GM23338 (cell line): ENCODE measurements around the gene VWDE. TPM values are rescaled to one million over a fixed set of nuclear protein-coding genes. Genes with fewer than 3 reads are reported as not detected.
"Not testable (repeated sequence)": the region's sequence is repeated elsewhere in the genome, so short reads cannot be mapped to it uniquely, and the experiment has no call there.

Experiments used
- ATAC-seq: fragments of 200-7000 bp; cut with Tn5 transposase; 3 replicates; pipeline ENCODE4 v1.9.1; 2020
- DNase-seq: peaks from one replicate; pipeline ENCODE4 v3.0.0-alpha.2; 2015; ENCODE audit warnings: low spot score
- H2AFZ ChIP-seq: fragments of 200-600 bp; sonication (generic); 2 replicates; pipeline ENCODE4 v1.8.0; 2016; ENCODE audit warnings: antibody characterized with exemption, mild to moderate bottlenecking, moderate library complexity
- H3F3A ChIP-seq: fragments of 200-600 bp; sonication (generic); replicated peaks from 2 replicates; pipeline ENCODE4 v1.8.0; 2017; ENCODE audit warnings: antibody characterized with exemption, mixed run types, low read depth
- H3K27ac ChIP-seq: fragments of 200-600 bp; sonication (generic); 2 replicates; pipeline ENCODE4 v1.6.1; 2016; ENCODE audit warnings: low read depth
- H3K27me3 ChIP-seq: fragments of 200-600 bp; sonication (generic); 2 replicates; pipeline ENCODE4 v1.8.0; 2016; ENCODE audit warnings: mild to moderate bottlenecking, mixed run types, moderate library complexity; ENCODE audit not compliant: insufficient read depth
- H3K36me3 ChIP-seq: fragments of 200-600 bp; sonication (generic); 2 replicates; pipeline ENCODE4 v1.8.0; 2016; ENCODE audit warnings: mild to moderate bottlenecking; ENCODE audit not compliant: insufficient read depth
- H3K4me1 ChIP-seq: fragments of 200-600 bp; sonication (generic); 2 replicates; pipeline ENCODE4 v1.8.0; 2016; ENCODE audit warnings: mild to moderate bottlenecking, moderate library complexity; ENCODE audit not compliant: insufficient read depth
- H3K4me2 ChIP-seq: fragments of 200-600 bp; sonication (generic); 2 replicates; pipeline ENCODE4 v1.7.1; 2017; ENCODE audit warnings: mixed run types
- H3K4me3 ChIP-seq: fragments of 200-600 bp; sonication (generic); 2 replicates; pipeline ENCODE4 v1.6.1; 2016; ENCODE audit warnings: mixed run types
- H3K79me2 ChIP-seq: fragments of 200-600 bp; sonication (generic); replicated peaks from 2 replicates; pipeline ENCODE4 v1.8.0; 2017; ENCODE audit warnings: mild to moderate bottlenecking; ENCODE audit not compliant: insufficient read depth
- H3K9me2 ChIP-seq: fragments of 200-600 bp; sonication (generic); 2 replicates; pipeline ENCODE4 v1.8.0; 2017; ENCODE audit not compliant: insufficient read depth
- H4K20me1 ChIP-seq: fragments of 200-600 bp; sonication (generic); replicated peaks from 2 replicates; pipeline ENCODE4 v1.8.0; 2017; ENCODE audit warnings: mild to moderate bottlenecking; ENCODE audit not compliant: insufficient read depth
- H3K27ac Mint-ChIP-seq: 2 replicates; pipeline ENCODE4 v1.8.0; 2020; ENCODE audit warnings: inconsistent platforms, mild to moderate bottlenecking, moderate library complexity, mixed read lengths
- H3K27me3 Mint-ChIP-seq: 3 replicates; pipeline ENCODE4 v1.8.0; 2022; ENCODE audit warnings: low read depth, mild to moderate bottlenecking, moderate library complexity, mixed read lengths, inconsistent platforms; ENCODE audit not compliant: insufficient read depth, poor library complexity
- H3K36me3 Mint-ChIP-seq: 3 replicates; pipeline ENCODE4 v1.8.0; 2021; ENCODE audit warnings: low read depth, mild to moderate bottlenecking, inconsistent platforms, moderate library complexity, mixed read lengths
- H3K4me1 Mint-ChIP-seq: 3 replicates; pipeline ENCODE4 v1.8.0; 2020; ENCODE audit warnings: mild to moderate bottlenecking, inconsistent platforms, mixed read lengths
- H3K4me3 Mint-ChIP-seq: 3 replicates; pipeline ENCODE4 v1.8.0; 2021; ENCODE audit warnings: moderate library complexity, mild to moderate bottlenecking, inconsistent platforms, mixed read lengths
- H3K9me3 Mint-ChIP-seq: 3 replicates; pipeline ENCODE4 v1.8.0; 2020; ENCODE audit warnings: moderate library complexity, mild to moderate bottlenecking, inconsistent platforms, mixed read lengths
- CREB1 ChIP-seq: fragments of 250-450 bp; sonication (Bioruptor Pico); IDR thresholded peaks from 2 replicates; pipeline ENCODE4 v1.5.0; 2020; ENCODE audit warnings: low read depth, mild to moderate bottlenecking, moderate library complexity
- EZH2 ChIP-seq: fragments of 200-600 bp; sonication (generic); IDR thresholded peaks from one replicate; pipeline ENCODE4 v1.8.0; 2017; ENCODE audit warnings: antibody characterized with exemption, mild to moderate bottlenecking, low read depth; ENCODE audit not compliant: unreplicated experiment
- NANOG ChIP-seq: IDR thresholded peaks from 2 replicates; pipeline ENCODE4 v1.6.1; 2016; ENCODE audit warnings: antibody characterized with exemption, borderline replicate concordance
- POLR2AphosphoS5 ChIP-seq: IDR thresholded peaks from 2 replicates; pipeline ENCODE4 v1.6.1; 2016; ENCODE audit warnings: antibody characterized with exemption, low read depth
- STAT1 ChIP-seq: IDR thresholded peaks from one replicate; pipeline ENCODE4 v1.6.1; 2016; ENCODE audit warnings: antibody characterized with exemption; ENCODE audit not compliant: unreplicated experiment
- ZNF114 ChIP-seq: fragments of 250-450 bp; sonication (Bioruptor Pico); IDR thresholded peaks from 2 replicates; pipeline ENCODE4 v1.5.0; 2020; ENCODE audit warnings: mild to moderate bottlenecking, moderate library complexity
- ZNF331 ChIP-seq: fragments of 250-450 bp; sonication (Bioruptor Pico); IDR thresholded peaks from 2 replicates; pipeline ENCODE4 v1.5.0; 2020; ENCODE audit warnings: low read depth, mild to moderate bottlenecking, moderate library complexity
- polyA plus RNA-seq: library from polyadenylated mRNA; unstranded; fragments of >200 nt; fragmentation: Nextera tagmentation; extraction: Ambion mirVana; gene quantifications from 2 replicates; pipeline ENCODE4 v1.2.1, GENCODE V29; 2016
- total RNA-seq: library from RNA; depleted of rRNA; stranded (reverse); fragments of >200 nt; shearing (Covaris generic); gene quantifications from 2 replicates; pipeline ENCODE4 v1.2.3, GENCODE V29; 2014
- TF ChIP-seq, protein P1 (sequence below): IDR thresholded peaks from 2 replicates; pipeline ENCODE4 v1.6.1; 2016; ENCODE audit warnings: antibody characterized with exemption
- TF ChIP-seq, protein P2 (sequence below), 2 experiments: fragments of 200-600 bp in 1 of 2; sonication (generic) in 1 of 2; conservative IDR thresholded peaks; 2 replicates each; pipeline versions ENCODE4 v1.5.1 to v1.6.1; 2016 to 2017; ENCODE audit warnings: antibody characterized with exemption in 2 of 2, low read depth in 2 of 2, mild to moderate bottlenecking in 2 of 2, moderate library complexity in 1 of 2

The VWDE gene
- total and polyA plus RNA-seq, 2 experiments from 2014 or later = 24.6 to 45.5 TPM

DNA sequence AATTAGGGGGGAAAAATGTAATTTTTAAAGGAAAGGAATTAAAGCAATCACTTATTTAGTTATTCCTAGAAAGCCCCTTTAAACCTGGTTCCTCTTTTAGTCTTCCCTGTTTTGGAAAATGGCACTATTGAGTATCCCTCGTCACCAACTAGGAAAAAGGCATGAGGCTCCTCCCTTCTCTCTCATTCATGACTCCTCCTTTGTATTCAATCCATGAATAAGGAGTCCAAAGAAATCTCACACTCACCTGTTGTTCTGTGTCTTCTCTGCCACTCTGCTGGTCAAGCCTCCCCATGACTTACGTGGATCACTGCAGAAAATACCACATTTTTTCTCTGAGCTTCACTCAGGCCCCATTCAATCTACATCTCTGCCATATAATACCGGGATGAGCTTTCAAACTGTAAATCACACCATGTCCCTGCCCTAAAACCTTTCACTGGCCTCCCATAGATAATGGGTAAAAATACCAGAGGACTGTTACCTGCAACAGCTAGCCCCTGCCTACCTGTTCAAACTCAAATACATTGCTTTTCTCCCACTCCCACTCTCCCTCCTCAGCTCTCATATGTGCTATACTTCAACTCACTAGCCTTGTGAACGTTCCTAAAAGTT, 5.5 kb upstream of the VWDE start:
- peaks cover 2% of the 10 kb centered on the region for H3K27me3 Mint-ChIP-seq
- Histone ChIP-seq H3K4me1 (peaks cover 21% of the 10 kb centered on the region), H3K4me2 (no peak overlapping the region), H3K4me3 (no peak overlapping the region), H3K9me2 (no peaks in the 10 kb centered on the region), H3K79me2 (no peaks in the 10 kb centered on the region), H3K36me3 (no peaks in the 10 kb centered on the region), H3F3A (no peaks in the 10 kb centered on the region), H2AFZ (peak overlapping the region; percentile 53), H4K20me1 (no peaks in the 10 kb centered on the region), H3K27ac (peak overlapping the region; percentile 30; the same call in 1 of the 2 replicates), H3K27me3 (peaks cover 5% of the 10 kb centered on the region; the same call in 1 of the 2 replicates)
- no peak for TF ChIP-seq ZNF114 (CRISPR knock-in tag)
- TF ChIP-seq, protein P1, sequence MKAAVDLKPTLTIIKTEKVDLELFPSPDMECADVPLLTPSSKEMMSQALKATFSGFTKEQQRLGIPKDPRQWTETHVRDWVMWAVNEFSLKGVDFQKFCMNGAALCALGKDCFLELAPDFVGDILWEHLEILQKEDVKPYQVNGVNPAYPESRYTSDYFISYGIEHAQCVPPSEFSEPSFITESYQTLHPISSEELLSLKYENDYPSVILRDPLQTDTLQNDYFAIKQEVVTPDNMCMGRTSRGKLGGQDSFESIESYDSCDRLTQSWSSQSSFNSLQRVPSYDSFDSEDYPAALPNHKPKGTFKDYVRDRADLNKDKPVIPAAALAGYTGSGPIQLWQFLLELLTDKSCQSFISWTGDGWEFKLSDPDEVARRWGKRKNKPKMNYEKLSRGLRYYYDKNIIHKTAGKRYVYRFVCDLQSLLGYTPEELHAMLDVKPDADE = no peak
- TF ChIP-seq, protein P2, sequence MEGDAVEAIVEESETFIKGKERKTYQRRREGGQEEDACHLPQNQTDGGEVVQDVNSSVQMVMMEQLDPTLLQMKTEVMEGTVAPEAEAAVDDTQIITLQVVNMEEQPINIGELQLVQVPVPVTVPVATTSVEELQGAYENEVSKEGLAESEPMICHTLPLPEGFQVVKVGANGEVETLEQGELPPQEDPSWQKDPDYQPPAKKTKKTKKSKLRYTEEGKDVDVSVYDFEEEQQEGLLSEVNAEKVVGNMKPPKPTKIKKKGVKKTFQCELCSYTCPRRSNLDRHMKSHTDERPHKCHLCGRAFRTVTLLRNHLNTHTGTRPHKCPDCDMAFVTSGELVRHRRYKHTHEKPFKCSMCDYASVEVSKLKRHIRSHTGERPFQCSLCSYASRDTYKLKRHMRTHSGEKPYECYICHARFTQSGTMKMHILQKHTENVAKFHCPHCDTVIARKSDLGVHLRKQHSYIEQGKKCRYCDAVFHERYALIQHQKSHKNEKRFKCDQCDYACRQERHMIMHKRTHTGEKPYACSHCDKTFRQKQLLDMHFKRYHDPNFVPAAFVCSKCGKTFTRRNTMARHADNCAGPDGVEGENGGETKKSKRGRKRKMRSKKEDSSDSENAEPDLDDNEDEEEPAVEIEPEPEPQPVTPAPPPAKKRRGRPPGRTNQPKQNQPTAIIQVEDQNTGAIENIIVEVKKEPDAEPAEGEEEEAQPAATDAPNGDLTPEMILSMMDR (conservative IDR thresholded peaks at IDR 0.05; ENCODE audit: low read depth in 2 of 2) = no peak
- no peak for TF ChIP-seq POLR2AphosphoS5
- TF ChIP-seq EZH2 = no peak
- TF ChIP-seq NANOG = no peak
- TF ChIP-seq CREB1 (CRISPR knock-in tag) = no peak
- ATAC-seq (peak; percentile 59), DNase-seq (peak; percentile 23)
- peaks cover 9% of the 10 kb centered on the region; the same call in 1 of the 3 replicates for H3K9me3 Mint-ChIP-seq
- peak overlapping the region; percentile 27; the same call in 1 of the 2 replicates for H3K27ac Mint-ChIP-seq
- H3K36me3 Mint-ChIP-seq = peaks cover 9% of the 10 kb centered on the region
- no peak overlapping the region for H3K4me3 Mint-ChIP-seq
- H3K4me1 Mint-ChIP-seq = peaks cover 19% of the 10 kb centered on the region

DNA sequence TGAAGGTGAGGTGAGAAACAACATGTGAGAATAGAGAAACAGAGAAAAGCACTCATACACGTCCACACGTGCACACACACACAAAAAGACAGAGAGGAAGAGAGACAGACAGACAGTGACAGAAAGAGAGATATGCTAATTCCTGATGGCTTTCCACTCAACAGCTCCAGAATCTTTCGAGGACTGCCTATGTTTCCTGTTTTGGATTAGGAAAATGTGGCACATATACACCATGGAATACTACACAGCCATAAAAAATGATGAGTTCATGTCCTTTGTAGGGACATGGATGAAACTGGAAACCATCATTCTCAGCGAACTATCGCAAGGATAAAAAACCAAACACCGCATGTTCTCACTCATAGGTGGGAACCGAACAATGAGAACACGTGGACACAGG, 4.0 kb upstream of the VWDE start:
- H3K4me2 ChIP-seq, H3K4me3 Mint-ChIP-seq, H3F3A ChIP-seq, H2AFZ ChIP-seq, H3K36me3 ChIP-seq, H3K27me3 Mint-ChIP-seq, H3K27ac ChIP-seq, H3K9me3 Mint-ChIP-seq, H3K27ac Mint-ChIP-seq, H3K4me3 ChIP-seq, H4K20me1 ChIP-seq, H3K9me2 ChIP-seq, H3K27me3 ChIP-seq, H3K36me3 Mint-ChIP-seq, ATAC-seq, DNase-seq, H3K79me2 ChIP-seq: not testable (repeated sequence)
- peaks cover 15% of the 10 kb centered on the region for H3K4me1 Mint-ChIP-seq
- peaks cover 13% of the 10 kb centered on the region for H3K4me1 ChIP-seq

DNA sequence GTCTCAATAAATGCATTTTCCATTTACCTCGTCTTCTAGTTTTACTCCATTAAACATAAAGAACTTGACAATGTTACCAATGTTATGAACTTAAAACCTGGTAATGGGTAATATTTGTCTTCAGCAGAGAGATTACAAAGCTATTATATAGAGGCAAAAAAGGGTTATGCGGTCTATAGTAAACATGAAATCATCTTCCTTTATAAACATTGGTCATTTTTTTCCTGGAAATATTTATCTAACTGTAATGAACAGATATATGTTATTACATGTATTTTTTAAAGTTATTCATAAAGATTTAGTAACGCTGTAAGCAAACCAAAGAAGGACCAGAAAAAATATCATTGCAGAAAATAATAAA, 1.3 kb downstream of the VWDE start:
- H3K79me2 ChIP-seq = peaks cover 58% of the 10 kb centered on the region
- TF ChIP-seq, protein P2 (conservative IDR thresholded peaks at IDR 0.05; ENCODE audit: low read depth in 2 of 2) = no peak
- TF ChIP-seq ZNF114 (CRISPR knock-in tag) (no peak), ZNF331 (CRISPR knock-in tag) (no peak), NANOG (no peak), EZH2 (no peak), STAT1 (no peak), CREB1 (CRISPR knock-in tag) (no peak)

More for the DNA sequence above, 1.3 kb downstream of the VWDE start:
- no peaks in the 10 kb centered on the region for H3K9me2 ChIP-seq
- H3K27me3 Mint-ChIP-seq = peaks cover 2% of the 10 kb centered on the region
- H3K4me3 ChIP-seq = peak overlapping the region; percentile 63
- no peak for DNase-seq
- peaks cover 27% of the 10 kb centered on the region for H3K4me1 ChIP-seq
- peaks cover 18% of the 10 kb centered on the region for H3K9me3 Mint-ChIP-seq
- no peak overlapping the region for H3K27ac Mint-ChIP-seq
- peaks cover 5% of the 10 kb centered on the region; the same call in 1 of the 2 replicates for H3K27me3 ChIP-seq
- 0 out of 2 replicates have a peak, but pooled peaks cover 5% of the 10 kb centered on the region for H4K20me1 ChIP-seq
- peak overlapping the region; percentile 97 for H3K4me3 Mint-ChIP-seq
- peaks cover 31% of the 10 kb centered on the region; the same call in 2 of the 3 replicates for H3K4me1 Mint-ChIP-seq
- no peaks in the 10 kb centered on the region for H3F3A ChIP-seq
- H3K27ac ChIP-seq = no peak overlapping the region
- no peak overlapping the region for H2AFZ ChIP-seq
- H3K36me3 ChIP-seq = 0 out of 2 replicates have a peak, but pooled peaks cover 7% of the 10 kb centered on the region
- ATAC-seq = no peak
- peaks cover 21% of the 10 kb centered on the region for H3K36me3 Mint-ChIP-seq
- peak overlapping the region; percentile 85 for H3K4me2 ChIP-seq
